HFFc6 (cell line): Measurements from ENCODE around the gene S100A16. TPM values are rescaled to one million over a fixed set of nuclear protein-coding genes. Genes with fewer than 3 reads are reported as not detected.
"Not testable (repeated sequence)": the region's sequence is repeated elsewhere in the genome, so short reads cannot be mapped to it uniquely, and the experiment has no call there.

Source experiments
- DNase-seq: peaks from one replicate; pipeline ENCODE4 v3.0.0-alpha.2; 2018
- H3K27ac Mint-ChIP-seq: 2 replicates; pipeline ENCODE4 v1.8.0; 2020; ENCODE audit warnings: mild to moderate bottlenecking, mixed read lengths
- H3K27me3 Mint-ChIP-seq: 2 replicates; pipeline ENCODE4 v1.8.0; 2021; ENCODE audit warnings: mild to moderate bottlenecking, moderate library complexity, mixed read lengths; ENCODE audit not compliant: insufficient read depth
- H3K36me3 Mint-ChIP-seq: 2 replicates; pipeline ENCODE4 v1.8.0; 2021; ENCODE audit warnings: low read depth, mixed read lengths
- H3K4me1 Mint-ChIP-seq: 2 replicates; pipeline ENCODE4 v1.8.0; 2020; ENCODE audit warnings: low read depth, mixed read lengths
- H3K4me3 Mint-ChIP-seq: 2 replicates; pipeline ENCODE4 v1.8.0; 2020; ENCODE audit warnings: mild to moderate bottlenecking, moderate library complexity, mixed read lengths
- H3K9me3 Mint-ChIP-seq: 2 replicates; pipeline ENCODE4 v1.8.0; 2020; ENCODE audit warnings: mild to moderate bottlenecking, mixed read lengths
- CTCF ChIP-seq: fragments of 200-600 bp; sonication (generic); IDR thresholded peaks from 2 replicates; pipeline ENCODE4 v1.5.0; 2021; ENCODE audit warnings: antibody characterized with exemption, mild to moderate bottlenecking
- total RNA-seq, 6 experiments: library from RNA; stranded (reverse); fragmentation: NEBNext Ultra II Directional; extraction: Animal tissue kit (Norgen Biotek cat#: 25700); gene quantifications; 2 replicates in 1 of 6; 3 replicates in 5 of 6; pipeline ENCODE4 v1.2.3, GENCODE V29; 2021

The S100A16 gene
- total RNA-seq, 6 experiments from 2014 or later: 235 to 351 (median 258) TPM

- H3K27ac Mint-ChIP-seq: no peak overlapping the region
- TF ChIP-seq CTCF: no peak
- H3K4me1 Mint-ChIP-seq: peaks cover 40% of the 10 kb centered on the region
- H3K9me3 Mint-ChIP-seq: no peaks in the 10 kb centered on the region
- DNase-seq: no peak
- no peak overlapping the region for H3K4me3 Mint-ChIP-seq
- no peaks in the 10 kb centered on the region for H3K36me3 Mint-ChIP-seq
- H3K27me3 Mint-ChIP-seq: no peaks in the 10 kb centered on the region; the same call in 1 of the 2 replicates
Observed at GRCh38 chr1:153577138-153577537, 35.8 kb downstream of the S100A16 start.

- not testable (repeated sequence) for DNase-seq, H3K27ac Mint-ChIP-seq, H3K9me3 Mint-ChIP-seq, H3K27me3 Mint-ChIP-seq, H3K4me3 Mint-ChIP-seq, H3K36me3 Mint-ChIP-seq
- peaks cover 48% of the 10 kb centered on the region for H3K4me1 Mint-ChIP-seq
Observed at GRCh38 chr1:153575497-153575896, 37.4 kb downstream of the S100A16 start.

- H3K4me1 Mint-ChIP-seq: peaks cover 48% of the 10 kb centered on the region
- not testable (repeated sequence) for H3K27me3 Mint-ChIP-seq, H3K9me3 Mint-ChIP-seq, H3K4me3 Mint-ChIP-seq, H3K27ac Mint-ChIP-seq, H3K36me3 Mint-ChIP-seq, DNase-seq
Observed at GRCh38 chr1:153575081-153575491, 37.9 kb downstream of the S100A16 start.

- peak overlapping the region; percentile 60 for H3K4me3 Mint-ChIP-seq
- DNase-seq: no peak
- no peak for TF ChIP-seq CTCF
- H3K9me3 Mint-ChIP-seq: no peaks in the 10 kb centered on the region
- no peaks in the 10 kb centered on the region for H3K36me3 Mint-ChIP-seq
- H3K4me1 Mint-ChIP-seq: peaks cover 51% of the 10 kb centered on the region
- H3K27ac Mint-ChIP-seq: peak overlapping the region; percentile 79
- no peaks in the 10 kb centered on the region; the same call in 1 of the 2 replicates for H3K27me3 Mint-ChIP-seq
Observed at GRCh38 chr1:153573351-153573750, 39.6 kb downstream of the S100A16 start.

GRCh38 chr1:153572569-153573015, 40.3 kb downstream of the S100A16 start:
- H3K27me3 Mint-ChIP-seq: no peaks in the 10 kb centered on the region; the same call in 1 of the 2 replicates
- no peaks in the 10 kb centered on the region for H3K36me3 Mint-ChIP-seq
- TF ChIP-seq CTCF: peak; percentile 92
- no peaks in the 10 kb centered on the region for H3K9me3 Mint-ChIP-seq
- peak overlapping the region; percentile 79 for H3K27ac Mint-ChIP-seq
- peak overlapping the region; percentile 60 for H3K4me3 Mint-ChIP-seq
- H3K4me1 Mint-ChIP-seq: peaks cover 51% of the 10 kb centered on the region
- DNase-seq: peak; percentile 85

GRCh38 chr1:153571706-153572105, 41.2 kb downstream of the S100A16 start:
- H3K27me3 Mint-ChIP-seq: no peaks in the 10 kb centered on the region; the same call in 1 of the 2 replicates
- peak overlapping the region; percentile 79 for H3K27ac Mint-ChIP-seq
- H3K9me3 Mint-ChIP-seq: no peaks in the 10 kb centered on the region
- no peak for TF ChIP-seq CTCF
- H3K4me3 Mint-ChIP-seq: no peak overlapping the region
- H3K4me1 Mint-ChIP-seq: peaks cover 55% of the 10 kb centered on the region
- no peaks in the 10 kb centered on the region for H3K36me3 Mint-ChIP-seq
- DNase-seq: no peak

GRCh38 chr1:153570874-153571273, 42.1 kb downstream of the S100A16 start:
- Mint-ChIP-seq H3K36me3 (no peaks in the 10 kb centered on the region), H3K4me3 (no peak overlapping the region), H3K9me3 (no peaks in the 10 kb centered on the region), H3K4me1 (peaks cover 63% of the 10 kb centered on the region), H3K27me3 (no peaks in the 10 kb centered on the region; the same call in none of the 2 replicates), H3K27ac (no peak overlapping the region; the same call in 1 of the 2 replicates)
- TF ChIP-seq CTCF: no peak
- no peak for DNase-seq
